Left forelimb (tissue), 1 donor: ENCODE data around the gene UNC5C.

Source experiments
- DNase-seq: peaks from one replicate; pipeline ENCODE4 v3.0.0-alpha.2; 2018; ENCODE audit warnings: low spot score

UNC5C gene

GRCh38 chr4:95340191-95340590, 208.6 kb downstream of the UNC5C start:
- DNase-seq: no peak

DNA sequence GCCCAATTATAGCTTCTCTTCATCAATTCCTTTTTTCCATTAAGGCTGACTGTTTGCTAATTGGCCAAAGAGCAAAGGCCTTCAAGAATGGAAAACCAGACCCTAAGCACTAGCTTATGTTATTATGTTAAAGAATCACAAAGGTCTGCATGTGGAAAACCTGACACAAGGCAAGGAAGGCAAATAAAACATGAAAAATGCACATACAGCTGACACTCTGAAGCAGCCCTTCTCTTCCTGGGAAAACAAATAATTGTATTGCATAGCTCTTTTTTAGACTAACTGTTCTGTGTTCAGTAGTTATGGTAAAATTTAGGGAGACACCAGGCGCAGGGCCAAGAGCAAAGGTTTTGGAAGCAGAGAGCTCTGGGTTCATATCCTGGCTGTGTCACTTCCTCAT, 223.1 kb downstream of the UNC5C start:
- DNase-seq: no peak

- no peak for DNase-seq
These were observed 229.6 kb downstream of the UNC5C start for GRCh38 chr4:95319169-95319568.

GRCh38 chr4:95318483-95318882, 230.3 kb downstream of the UNC5C start:
- DNase-seq: no peak

DNA sequence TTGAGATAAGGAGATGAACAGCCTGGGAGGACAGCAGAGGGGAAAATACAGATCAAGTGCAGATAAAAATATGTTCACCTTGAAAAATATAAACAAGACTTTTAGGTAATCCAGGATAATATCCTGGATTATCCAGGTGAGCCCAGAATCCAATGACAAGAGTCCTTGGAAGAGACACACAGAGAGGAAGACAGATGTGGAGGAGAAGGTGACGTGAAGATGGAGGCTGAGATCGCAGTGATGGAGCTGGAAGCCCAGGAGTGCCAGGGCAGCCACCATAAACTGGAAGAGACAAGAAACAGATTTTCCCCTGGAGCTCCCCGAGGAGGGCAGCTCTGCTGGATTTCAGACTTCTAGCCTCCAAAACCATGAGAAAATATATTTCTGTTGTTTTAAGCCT, 230.7 kb downstream of the UNC5C start:
- DNase-seq: no peak

DNA sequence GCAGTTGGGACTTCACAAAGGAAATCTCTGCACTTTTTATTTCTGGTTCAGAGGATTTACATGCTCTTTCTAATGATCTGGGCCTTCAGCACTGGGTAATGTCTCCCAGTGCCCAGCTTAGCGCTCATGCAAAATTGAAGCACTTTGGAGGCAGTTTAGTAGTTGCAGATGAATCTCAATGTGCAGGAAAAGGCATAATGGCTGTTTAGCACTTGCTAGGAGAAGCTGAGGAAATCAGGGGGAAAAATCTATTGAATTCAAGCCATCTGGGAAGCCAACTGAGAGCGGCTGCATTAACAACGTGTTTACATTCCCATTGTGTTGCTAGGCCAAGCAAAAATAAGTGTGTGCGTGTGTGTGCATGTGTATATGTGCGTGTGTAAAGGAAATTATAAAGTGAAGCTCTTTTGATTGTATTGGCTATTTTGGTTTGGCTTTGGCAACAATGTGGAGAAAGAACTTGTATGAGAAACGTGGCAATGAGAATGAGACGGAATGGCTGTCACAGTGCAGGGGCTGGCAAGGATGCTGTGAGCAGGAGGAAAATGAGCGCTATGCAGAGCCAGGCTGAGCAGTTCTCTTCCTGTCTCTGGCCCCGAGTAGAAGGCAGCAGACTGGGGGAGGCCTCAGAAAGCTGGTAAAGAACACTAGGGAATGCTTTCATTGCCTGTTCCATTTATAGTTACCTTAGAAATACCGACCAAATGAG, 231.5 kb downstream of the UNC5C start:
- DNase-seq: no peak

GRCh38 chr4:95314573-95314972, 234.2 kb downstream of the UNC5C start:
- no peak for DNase-seq

- DNase-seq: no peak
These were observed 243.9 kb downstream of the UNC5C start for GRCh38 chr4:95304898-95305297.

DNA sequence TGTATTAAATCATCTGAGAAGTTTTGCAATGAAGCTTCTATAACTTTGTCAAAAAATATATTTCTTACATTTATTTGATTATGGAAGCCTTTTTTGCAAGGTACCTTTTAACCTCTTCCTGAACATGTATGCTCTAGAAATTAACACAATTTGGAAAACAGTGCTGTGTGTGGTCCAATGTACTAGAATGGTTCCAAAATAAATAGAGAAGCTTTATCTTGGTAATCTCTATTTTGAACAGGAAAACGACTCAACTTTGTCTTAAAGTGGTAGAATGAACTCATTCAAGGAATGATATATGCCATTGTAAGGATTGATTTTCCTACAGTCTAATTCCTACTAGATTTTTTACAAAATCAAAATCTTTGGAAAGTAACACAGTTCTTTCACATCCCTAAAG, 248.5 kb downstream of the UNC5C start:
- no peak for DNase-seq

- no peak for DNase-seq
These were observed 252.7 kb downstream of the UNC5C start for GRCh38 chr4:95296052-95296451.

- no peak for DNase-seq
These were observed 253.6 kb downstream of the UNC5C start for GRCh38 chr4:95295157-95295556.

GRCh38 chr4:95294321-95294720, 254.5 kb downstream of the UNC5C start:
- no peak for DNase-seq

- no peak for DNase-seq
These were observed 255.8 kb downstream of the UNC5C start for GRCh38 chr4:95293014-95293413.

DNA sequence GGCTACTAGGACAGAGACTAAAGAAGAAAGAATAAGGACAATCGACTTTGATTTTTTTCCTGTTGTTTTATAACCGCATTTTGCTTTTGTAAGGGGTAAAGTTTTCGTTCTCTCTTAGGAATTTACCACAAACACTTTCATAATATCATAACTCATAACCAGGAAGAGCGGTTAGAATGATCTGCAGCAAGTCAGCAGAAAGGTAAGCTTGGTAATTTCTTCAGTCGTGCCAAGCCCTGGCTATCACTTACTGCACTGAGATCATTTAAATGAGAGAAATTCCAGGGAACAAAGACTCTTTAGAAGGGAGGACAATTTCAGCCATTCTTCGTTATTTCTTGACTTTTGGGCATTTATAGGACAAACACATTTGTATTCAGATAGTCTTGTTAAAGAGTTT, 258.1 kb downstream of the UNC5C start:
- no peak for DNase-seq

DNA sequence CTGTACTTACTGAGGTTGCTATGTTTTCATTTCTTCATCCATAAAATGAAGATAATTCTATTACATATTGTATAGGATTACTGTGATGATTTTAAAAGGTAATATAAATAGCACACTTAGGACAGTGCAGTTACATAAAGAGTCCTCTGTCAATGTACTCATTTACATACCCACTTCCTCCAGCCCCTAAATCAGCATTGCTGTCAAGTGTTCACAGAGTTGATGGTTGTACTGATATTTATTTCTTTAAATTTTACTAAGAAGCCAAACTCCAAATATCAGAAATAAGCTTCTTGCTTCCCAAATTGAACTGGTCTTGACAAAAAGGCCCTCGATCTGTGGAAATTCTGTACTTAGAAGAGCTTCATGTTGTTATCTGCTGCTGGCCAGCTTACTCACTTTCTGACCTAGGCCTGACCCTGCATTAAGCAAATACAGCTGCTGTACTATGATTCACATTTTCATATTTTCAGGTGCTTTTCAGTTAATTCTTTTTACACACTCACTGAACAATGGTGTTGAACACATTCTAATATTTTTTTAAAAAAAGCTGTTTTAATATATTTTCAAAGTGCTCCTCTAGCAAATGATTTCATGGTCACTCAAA, 259.6 kb downstream of the UNC5C start:
- no peak for DNase-seq

DNA sequence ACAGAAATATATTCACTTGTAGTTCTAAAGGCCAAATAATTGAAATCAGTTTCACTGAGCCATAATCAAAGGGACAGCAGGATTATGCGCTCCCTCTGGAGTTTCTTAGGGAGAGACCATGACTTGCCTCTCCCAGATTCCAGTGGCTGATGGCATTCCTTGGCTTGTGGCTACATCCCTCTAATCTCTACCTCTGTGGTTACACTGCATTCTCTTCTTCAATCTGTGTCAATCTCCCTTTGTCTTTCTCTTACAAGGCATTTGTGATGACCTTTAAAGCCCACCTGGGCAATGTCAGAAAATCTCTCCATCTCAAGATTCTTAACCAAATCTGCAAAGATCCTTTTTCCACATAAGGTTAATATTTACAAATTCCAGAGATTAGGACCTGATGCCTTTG, 260.2 kb downstream of the UNC5C start:
- no peak for DNase-seq

DNA sequence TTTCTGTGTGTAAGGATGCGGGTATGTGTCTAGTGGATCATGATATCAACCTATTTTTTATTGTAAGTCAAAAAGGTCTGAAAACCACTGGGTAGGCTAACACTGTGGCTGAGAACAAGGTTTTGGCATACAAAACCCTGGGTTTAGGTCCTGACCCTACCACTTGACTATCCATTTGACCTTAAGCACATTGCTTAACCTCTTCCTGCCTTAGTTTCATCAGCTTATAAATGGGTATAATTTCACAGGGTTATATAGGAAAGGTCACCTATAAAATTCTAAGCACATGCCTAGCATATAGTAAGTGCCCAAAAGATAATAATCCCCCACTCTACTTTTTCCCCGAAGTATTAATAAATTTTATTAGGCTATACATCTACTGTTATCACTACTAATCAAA, 263.0 kb downstream of the UNC5C start:
- no peak for DNase-seq

- DNase-seq: no peak
These were observed 264.1 kb downstream of the UNC5C start for GRCh38 chr4:95284655-95285054.

DNA sequence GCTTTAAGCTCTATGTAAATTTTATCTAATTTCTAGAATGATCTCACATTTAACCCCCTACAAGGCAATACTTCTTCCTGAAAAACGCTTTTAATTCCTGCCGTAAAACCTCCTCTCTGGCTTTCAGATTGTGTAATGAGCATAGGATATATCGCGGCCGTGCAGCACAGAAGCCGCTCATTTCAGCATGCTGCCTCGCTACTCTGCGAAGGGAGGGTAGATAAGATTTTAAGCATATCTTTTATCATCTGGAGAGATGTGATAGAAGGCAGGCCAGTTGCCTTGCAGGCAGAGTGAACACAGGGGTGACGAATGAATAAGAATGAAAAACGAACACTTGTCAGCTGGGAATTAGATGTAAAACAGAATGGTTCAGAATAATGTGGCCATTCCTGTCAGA, 265.5 kb downstream of the UNC5C start:
- DNase-seq: no peak

- no peak for DNase-seq
These were observed 276.0 kb downstream of the UNC5C start for GRCh38 chr4:95272797-95273196.

DNA sequence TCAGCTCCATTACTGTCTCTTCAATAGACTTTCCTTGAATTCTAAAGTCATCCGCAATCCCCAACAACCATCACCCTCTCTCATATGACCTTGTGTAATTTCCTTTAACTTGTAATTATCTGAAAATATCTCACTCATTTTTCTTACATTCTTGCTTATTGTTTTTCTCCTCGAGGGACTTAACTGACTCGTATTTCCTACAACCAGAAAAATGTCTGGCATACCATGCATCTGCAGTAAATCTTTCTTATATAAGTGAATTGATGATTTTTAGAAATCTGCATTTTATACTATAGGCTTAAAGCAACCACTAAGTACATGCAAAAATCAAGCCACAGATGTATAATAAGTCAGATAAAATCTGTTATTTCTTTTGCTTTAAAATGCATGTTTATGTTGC, 276.7 kb downstream of the UNC5C start:
- DNase-seq: no peak

DNA sequence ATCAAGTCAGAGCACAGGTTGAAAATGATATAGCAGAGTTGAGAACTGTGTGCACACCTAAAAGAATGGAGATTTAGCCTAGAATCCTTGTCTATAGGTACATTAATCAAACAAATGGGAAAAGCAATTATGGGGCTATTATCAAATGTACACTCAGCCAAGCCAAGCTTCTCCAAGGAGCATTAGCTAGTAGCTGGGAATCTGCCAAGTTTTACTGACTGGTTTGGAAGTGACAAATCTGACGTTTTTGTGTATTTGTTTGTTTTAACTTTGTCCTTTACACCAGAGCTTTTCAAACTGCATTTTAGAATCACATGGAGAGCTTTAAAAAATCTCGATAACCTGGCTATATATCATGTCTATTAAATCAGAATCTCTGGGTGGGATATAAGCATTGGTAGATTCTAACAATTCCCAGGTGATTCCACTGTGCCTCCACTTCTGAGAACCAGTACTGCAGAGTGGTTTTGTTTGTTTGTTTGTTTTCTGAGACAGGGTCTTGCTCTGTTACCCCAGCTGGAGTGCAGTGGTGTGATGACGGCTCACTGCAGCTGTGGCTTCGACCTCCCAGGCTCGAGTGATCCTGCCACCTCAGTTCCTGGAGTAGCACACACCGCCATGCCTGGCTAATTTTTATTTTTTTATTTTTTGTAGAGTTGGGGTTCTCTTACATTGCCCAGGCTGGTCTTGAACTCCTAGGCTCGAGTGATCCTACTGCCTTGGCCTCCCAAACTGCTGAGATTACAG, 279.8 kb downstream of the UNC5C start:
- no peak for DNase-seq

DNA sequence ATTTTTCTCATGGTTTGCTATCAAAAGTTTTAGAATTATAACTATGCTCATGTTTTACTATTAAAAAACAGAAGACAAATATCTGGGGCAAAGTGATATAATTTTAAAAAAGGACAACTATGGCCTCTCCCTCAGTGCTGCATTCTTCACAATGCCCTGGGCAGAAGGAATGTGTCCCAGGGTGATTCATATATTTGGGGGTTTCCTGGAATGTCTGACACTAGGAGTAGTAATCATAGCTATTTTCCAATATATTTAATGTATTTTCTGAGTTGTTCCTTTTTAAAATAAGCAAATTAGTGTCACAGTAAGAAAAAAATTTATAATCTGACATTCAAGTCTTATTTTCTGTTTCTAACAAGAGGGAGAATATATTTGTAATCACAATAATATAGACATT, 281.7 kb downstream of the UNC5C start:
- no peak for DNase-seq
